ENCODE measurements around the gene GTF3C6. TPM values are rescaled to one million over a fixed set of nuclear protein-coding genes. Genes with fewer than 3 reads are reported as not detected.
"Not testable (repeated sequence)": the region's sequence is repeated elsewhere in the genome, so short reads cannot be mapped to it uniquely, and the experiment has no call there.

GTF3C6 gene
- total RNA-seq, 1 donor from 2014 or later, result 75.3 TPM

DNA sequence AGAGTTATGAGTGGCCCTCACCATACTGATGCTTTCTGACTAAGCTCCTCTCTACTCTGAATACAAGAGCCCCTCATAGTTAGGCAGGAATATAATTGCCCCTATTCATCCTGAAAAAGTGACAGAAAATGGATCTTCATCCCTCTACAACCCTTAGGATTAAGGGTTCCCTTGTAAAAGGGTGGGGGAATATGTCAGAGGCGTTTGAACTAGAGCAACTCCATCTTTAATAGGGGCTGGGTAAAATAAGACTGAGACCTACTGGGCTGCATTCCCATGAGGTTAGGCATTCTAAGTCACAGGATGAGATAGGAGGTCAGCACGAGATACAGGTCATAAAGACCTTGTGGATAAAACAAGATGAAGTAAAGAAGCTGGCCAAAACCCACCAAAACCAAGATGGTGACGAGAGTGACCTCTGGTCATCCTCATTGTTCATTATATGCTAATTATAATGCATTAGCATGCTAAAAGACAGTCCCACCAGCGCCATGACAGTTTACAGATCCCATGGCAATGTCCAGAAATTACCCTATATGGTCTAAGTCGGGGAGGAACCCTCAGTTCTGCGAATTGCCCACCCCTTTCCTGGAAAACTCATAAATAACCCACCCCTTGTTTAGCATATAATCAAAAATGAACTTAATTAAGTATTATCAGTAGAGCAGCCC, 4.7 kb upstream of the GTF3C6 start:
- H3K27me3 Mint-ChIP-seq (ENCODE audit: unreplicated experiment), result no peaks in the 10 kb centered on the region
- DNase-seq (ENCODE audit: low spot score), result no peak
- H3K9me3 Mint-ChIP-seq (ENCODE audit: unreplicated experiment), result no peaks in the 10 kb centered on the region
- no peak overlapping the region for H3K4me3 Mint-ChIP-seq (ENCODE audit: unreplicated experiment)
- H3K4me1 Mint-ChIP-seq (ENCODE audit: unreplicated experiment), result peaks cover 4% of the 10 kb centered on the region
- TF ChIP-seq, protein P1, sequence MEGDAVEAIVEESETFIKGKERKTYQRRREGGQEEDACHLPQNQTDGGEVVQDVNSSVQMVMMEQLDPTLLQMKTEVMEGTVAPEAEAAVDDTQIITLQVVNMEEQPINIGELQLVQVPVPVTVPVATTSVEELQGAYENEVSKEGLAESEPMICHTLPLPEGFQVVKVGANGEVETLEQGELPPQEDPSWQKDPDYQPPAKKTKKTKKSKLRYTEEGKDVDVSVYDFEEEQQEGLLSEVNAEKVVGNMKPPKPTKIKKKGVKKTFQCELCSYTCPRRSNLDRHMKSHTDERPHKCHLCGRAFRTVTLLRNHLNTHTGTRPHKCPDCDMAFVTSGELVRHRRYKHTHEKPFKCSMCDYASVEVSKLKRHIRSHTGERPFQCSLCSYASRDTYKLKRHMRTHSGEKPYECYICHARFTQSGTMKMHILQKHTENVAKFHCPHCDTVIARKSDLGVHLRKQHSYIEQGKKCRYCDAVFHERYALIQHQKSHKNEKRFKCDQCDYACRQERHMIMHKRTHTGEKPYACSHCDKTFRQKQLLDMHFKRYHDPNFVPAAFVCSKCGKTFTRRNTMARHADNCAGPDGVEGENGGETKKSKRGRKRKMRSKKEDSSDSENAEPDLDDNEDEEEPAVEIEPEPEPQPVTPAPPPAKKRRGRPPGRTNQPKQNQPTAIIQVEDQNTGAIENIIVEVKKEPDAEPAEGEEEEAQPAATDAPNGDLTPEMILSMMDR (IDR thresholded peaks at IDR 0.05; ENCODE audit: unreplicated experiment), result no peak
- H3K27ac Mint-ChIP-seq (ENCODE audit: unreplicated experiment), result no peak overlapping the region
- H3K36me3 Mint-ChIP-seq (ENCODE audit: low read depth, unreplicated experiment), result no peaks in the 10 kb centered on the region

DNA sequence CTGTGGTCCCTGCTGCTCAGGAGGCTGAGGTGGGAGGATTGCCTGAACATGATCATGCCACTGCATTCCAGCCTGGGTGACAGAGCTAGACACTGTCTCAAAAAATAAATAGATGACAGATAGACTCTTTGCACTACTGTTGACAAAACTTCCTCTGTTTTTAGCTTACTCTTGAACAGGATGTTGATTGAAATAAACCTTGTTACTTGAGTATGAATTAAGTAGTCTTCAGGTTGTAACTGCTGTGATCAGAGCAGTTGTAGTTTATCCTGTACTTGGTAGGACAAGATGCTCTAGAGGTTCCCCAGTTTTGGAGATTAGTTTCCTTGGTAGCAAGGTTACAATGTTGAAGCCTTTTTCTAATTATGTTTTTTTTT, 1.5 kb downstream of the GTF3C6 start:
- peaks cover 13% of the 10 kb centered on the region for H3K36me3 Mint-ChIP-seq (ENCODE audit: low read depth, unreplicated experiment)
- TF ChIP-seq, protein P1 (IDR thresholded peaks at IDR 0.05; ENCODE audit: unreplicated experiment), result no peak
- no peaks in the 10 kb centered on the region for H3K9me3 Mint-ChIP-seq (ENCODE audit: unreplicated experiment)
- DNase-seq (ENCODE audit: low spot score), result no peak
- peaks cover 4% of the 10 kb centered on the region for H3K27me3 Mint-ChIP-seq (ENCODE audit: unreplicated experiment)
- H3K4me1 Mint-ChIP-seq (ENCODE audit: unreplicated experiment), result peaks cover 4% of the 10 kb centered on the region
- no peak overlapping the region for H3K4me3 Mint-ChIP-seq (ENCODE audit: unreplicated experiment)
- peak overlapping the region; percentile 15 for H3K27ac Mint-ChIP-seq (ENCODE audit: unreplicated experiment)

DNA sequence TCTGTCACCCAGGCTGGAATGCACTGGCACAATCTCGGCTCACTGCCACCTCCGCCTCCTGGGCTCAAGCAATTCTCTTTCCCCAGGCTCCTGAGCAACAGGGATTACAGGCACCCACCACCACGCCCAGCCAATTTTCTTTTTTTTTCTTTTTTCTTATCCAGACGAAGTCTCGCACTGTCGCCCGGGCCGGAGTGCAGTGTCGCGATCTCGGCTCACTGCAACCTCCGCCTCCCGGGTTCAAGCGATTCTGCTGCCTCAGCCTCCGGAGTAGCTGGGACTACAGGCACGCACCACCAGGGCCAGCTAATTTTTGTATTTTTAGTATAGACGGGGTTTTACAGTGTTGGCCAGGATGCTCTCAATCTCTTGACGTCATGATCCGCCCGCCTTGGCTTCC, 4.1 kb downstream of the GTF3C6 start:
- peaks cover 26% of the 10 kb centered on the region for H3K36me3 Mint-ChIP-seq (ENCODE audit: low read depth, unreplicated experiment)
- H3K9me3 Mint-ChIP-seq (ENCODE audit: unreplicated experiment); H3K4me1 Mint-ChIP-seq (ENCODE audit: unreplicated experiment); H3K27ac Mint-ChIP-seq (ENCODE audit: unreplicated experiment); DNase-seq (ENCODE audit: low spot score); H3K4me3 Mint-ChIP-seq (ENCODE audit: unreplicated experiment); H3K27me3 Mint-ChIP-seq (ENCODE audit: unreplicated experiment): not testable (repeated sequence)

DNA sequence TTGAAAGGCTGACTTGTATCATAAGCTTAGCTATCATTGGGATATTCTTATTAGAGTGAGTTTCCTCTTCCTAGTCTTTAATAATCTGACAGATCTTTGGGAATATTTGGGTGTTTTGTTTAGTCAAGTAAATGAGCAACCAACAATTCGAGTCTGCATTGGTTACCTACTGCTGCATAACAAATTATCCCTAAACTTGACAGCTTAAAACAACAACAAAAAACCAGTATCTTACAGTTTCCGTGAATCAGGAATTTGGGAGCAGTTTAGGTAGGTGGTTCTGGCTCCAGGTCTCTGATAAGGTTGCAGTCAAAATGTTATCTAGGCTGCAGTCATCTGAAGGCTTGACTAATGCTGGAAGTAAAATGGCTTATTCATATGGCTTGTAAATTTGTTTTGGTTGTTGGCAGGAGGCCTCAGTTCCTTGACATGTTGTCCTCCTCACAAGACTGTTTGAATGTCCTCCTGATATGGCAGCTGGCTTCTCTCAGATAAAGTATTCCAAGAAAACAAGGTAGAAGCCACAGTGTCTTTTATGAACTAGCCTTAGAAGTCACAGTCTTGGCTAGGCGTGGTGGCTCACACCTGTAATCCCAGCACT, 7.2 kb downstream of the GTF3C6 start:
- H3K27ac Mint-ChIP-seq (ENCODE audit: unreplicated experiment), result no peak overlapping the region
- TF ChIP-seq, protein P1 (IDR thresholded peaks at IDR 0.05; ENCODE audit: unreplicated experiment), result no peak
- no peak for DNase-seq (ENCODE audit: low spot score)
- H3K9me3 Mint-ChIP-seq (ENCODE audit: unreplicated experiment), result no peaks in the 10 kb centered on the region
- no peaks in the 10 kb centered on the region for H3K27me3 Mint-ChIP-seq (ENCODE audit: unreplicated experiment)
- H3K36me3 Mint-ChIP-seq (ENCODE audit: low read depth, unreplicated experiment), result peaks cover 27% of the 10 kb centered on the region
- H3K4me1 Mint-ChIP-seq (ENCODE audit: unreplicated experiment), result no peaks in the 10 kb centered on the region
- no peak overlapping the region for H3K4me3 Mint-ChIP-seq (ENCODE audit: unreplicated experiment)

DNA sequence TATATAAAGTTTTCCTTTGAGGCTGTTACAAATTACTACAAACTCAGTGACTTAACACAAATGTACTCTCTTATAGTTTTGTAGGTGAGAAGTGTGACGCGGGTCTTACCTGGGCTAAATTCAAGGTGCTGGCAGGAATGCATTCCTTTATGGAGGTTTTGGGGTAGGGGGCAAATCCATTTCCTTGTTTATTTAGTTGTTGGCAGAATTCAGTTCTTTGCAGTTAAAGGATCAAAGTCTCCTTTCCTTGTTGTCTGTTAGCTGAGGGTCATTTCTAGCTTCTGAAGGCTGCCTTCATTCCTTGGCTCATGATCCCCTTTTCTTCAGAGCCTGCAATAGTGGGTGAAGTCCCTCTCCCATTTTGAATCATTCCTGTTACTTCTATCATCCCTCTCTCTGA, 10.2 kb downstream of the GTF3C6 start:
- H3K27ac Mint-ChIP-seq (ENCODE audit: unreplicated experiment); DNase-seq (ENCODE audit: low spot score): not testable (repeated sequence)

DNA sequence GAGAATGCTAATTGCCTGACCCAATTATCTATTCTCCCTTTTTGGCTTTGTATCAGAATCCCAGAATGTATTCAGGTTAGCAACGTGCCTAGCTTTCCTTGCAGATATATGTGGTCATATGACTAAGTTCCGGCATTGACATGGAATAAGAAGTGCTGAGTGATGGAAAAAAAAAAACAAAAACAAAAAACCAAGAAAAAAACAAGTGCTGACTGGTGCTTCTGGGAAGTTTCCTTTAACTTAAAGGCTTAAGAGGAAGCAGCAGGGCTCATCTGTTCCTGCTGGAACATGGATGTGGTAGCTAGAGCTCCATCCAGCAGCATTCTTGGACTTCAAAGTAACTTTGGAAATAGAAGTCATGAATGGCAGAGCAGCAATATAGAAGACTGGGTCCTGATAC, 13.0 kb downstream of the GTF3C6 start:
- Mint-ChIP-seq H3K27me3 (ENCODE audit: unreplicated experiment) (no peaks in the 10 kb centered on the region), H3K27ac (ENCODE audit: unreplicated experiment) (peak overlapping the region; percentile 9), H3K9me3 (ENCODE audit: unreplicated experiment) (no peaks in the 10 kb centered on the region), H3K4me1 (ENCODE audit: unreplicated experiment) (peaks cover 8% of the 10 kb centered on the region), H3K4me3 (ENCODE audit: unreplicated experiment) (no peak overlapping the region), H3K36me3 (ENCODE audit: low read depth, unreplicated experiment) (peaks cover 14% of the 10 kb centered on the region)
- DNase-seq (ENCODE audit: low spot score), result no peak
- TF ChIP-seq, protein P1 (IDR thresholded peaks at IDR 0.05; ENCODE audit: unreplicated experiment), result no peak

More for the DNA sequence above, 10.2 kb downstream of the GTF3C6 start:
- H3K4me3 Mint-ChIP-seq (ENCODE audit: unreplicated experiment); H3K9me3 Mint-ChIP-seq (ENCODE audit: unreplicated experiment); H3K4me1 Mint-ChIP-seq (ENCODE audit: unreplicated experiment); H3K27me3 Mint-ChIP-seq (ENCODE audit: unreplicated experiment): not testable (repeated sequence)
- peaks cover 19% of the 10 kb centered on the region for H3K36me3 Mint-ChIP-seq (ENCODE audit: low read depth, unreplicated experiment)

All from endothelial cell (in vitro differentiated cells).